Measurements from ENCODE around the gene RNF150.

The RNF150 gene

GRCh38 chr4:140980426-140981200 lies 152.7 kb downstream of the RNF150 start:
- DNase-seq (ENCODE audit: low read depth), result no peak

GRCh38 chr4:140976768-140977167 lies 156.5 kb downstream of the RNF150 start:
- DNase-seq (ENCODE audit: low read depth), result no peak

- DNase-seq (ENCODE audit: low read depth), result no peak
Observed at GRCh38 chr4:140971077-140971792, 162.0 kb downstream of the RNF150 start.

- DNase-seq (ENCODE audit: low read depth), result no peak
Observed at GRCh38 chr4:140969296-140969695, 164.0 kb downstream of the RNF150 start.

GRCh38 chr4:140968371-140968770 lies 164.9 kb downstream of the RNF150 start:
- no peak for DNase-seq (ENCODE audit: low read depth)

GRCh38 chr4:140963883-140964282 lies 169.4 kb downstream of the RNF150 start:
- no peak for DNase-seq (ENCODE audit: low read depth)

GRCh38 chr4:140955641-140956040 lies 177.6 kb downstream of the RNF150 start:
- no peak for DNase-seq (ENCODE audit: low read depth)

GRCh38 chr4:140952717-140953116 lies 180.6 kb downstream of the RNF150 start:
- DNase-seq (ENCODE audit: low read depth), result peak; percentile 79

- no peak for DNase-seq (ENCODE audit: low read depth)
Observed at GRCh38 chr4:140947506-140947905, 185.8 kb downstream of the RNF150 start.

- no peak for DNase-seq (ENCODE audit: low read depth)
Observed at GRCh38 chr4:140945106-140945505, 188.2 kb downstream of the RNF150 start.

- DNase-seq (ENCODE audit: low read depth), result peak; percentile 13
Observed at GRCh38 chr4:140944572-140944971, 188.7 kb downstream of the RNF150 start.

GRCh38 chr4:140944199-140944515 lies 189.1 kb downstream of the RNF150 start:
- DNase-seq (ENCODE audit: low read depth), result peak; percentile 18

- DNase-seq (ENCODE audit: low read depth), result peak; percentile 25
Observed at GRCh38 chr4:140943486-140944198, 189.6 kb downstream of the RNF150 start.

GRCh38 chr4:140940589-140940988 lies 192.7 kb downstream of the RNF150 start:
- DNase-seq (ENCODE audit: low read depth), result no peak

- peak; percentile 80 for DNase-seq (ENCODE audit: low read depth)
Observed at GRCh38 chr4:140937866-140938265, 195.4 kb downstream of the RNF150 start.

GRCh38 chr4:140935254-140935653 lies 198.0 kb downstream of the RNF150 start:
- DNase-seq (ENCODE audit: low read depth), result no peak

GRCh38 chr4:140932501-140933045 lies 200.7 kb downstream of the RNF150 start:
- DNase-seq (ENCODE audit: low read depth), result no peak

- no peak for DNase-seq (ENCODE audit: low read depth)
Observed at GRCh38 chr4:140931911-140932310, 201.4 kb downstream of the RNF150 start.

GRCh38 chr4:140930557-140930956 lies 202.7 kb downstream of the RNF150 start:
- no peak for DNase-seq (ENCODE audit: low read depth)

- no peak for DNase-seq (ENCODE audit: low read depth)
Observed at GRCh38 chr4:140930011-140930410, 203.3 kb downstream of the RNF150 start.

- no peak for DNase-seq (ENCODE audit: low read depth)
Observed at GRCh38 chr4:140928880-140929279, 204.4 kb downstream of the RNF150 start.

GRCh38 chr4:140926672-140927071 lies 206.6 kb downstream of the RNF150 start:
- DNase-seq (ENCODE audit: low read depth), result no peak

- DNase-seq (ENCODE audit: low read depth), result no peak
Observed at GRCh38 chr4:140925417-140925816, 207.9 kb downstream of the RNF150 start.
